A673 (cell line): ENCODE measurements around the gene SLC35F1. TPM values are rescaled to one million over a fixed set of nuclear protein-coding genes. Genes with fewer than 3 reads are reported as not detected.

ENCODE experiments used
- BruUV-seq: library from RNA; stranded (reverse); fragments of 400-500 nt; replicated peaks from 2 replicates; lab custom pipeline; 2021; lab: Mats Ljungman, UMichigan
- CTCF ChIA-PET: fragments of 300-600 bp; sonication (Branson Sonifier 250); formaldehyde crosslinking; loops from one replicate; lab custom pipeline; 2022; ENCODE audit warnings: antibody characterized with exemption; lab: Charles Lee
- POLR2A ChIA-PET: fragments of 300-600 bp; sonication (Branson Sonifier 250); formaldehyde crosslinking; loops from one replicate; lab custom pipeline; 2022; ENCODE audit warnings: antibody characterized with exemption; ENCODE audit not compliant: low non-redundant PET; lab: Charles Lee
- DNase-seq: peaks from one replicate; pipeline ENCODE4 v3.0.0-alpha.2; 2015; ENCODE audit warnings: low spot score
- H3K27ac ChIP-seq: fragments of 200-600 bp; sonication (generic); 2 replicates; pipeline ENCODE4 v1.5.1; 2016; ENCODE audit warnings: mixed run types, low read depth, mild to moderate bottlenecking, mixed read lengths, antibody characterized with exemption, low read length; ENCODE audit not compliant: poor library complexity, severe bottlenecking
- H3K27me3 ChIP-seq: fragments of 200-600 bp; sonication (generic); replicated peaks from 2 replicates; pipeline ENCODE4 v1.6.1; 2017; ENCODE audit warnings: mixed run types, low read depth, mild to moderate bottlenecking, mixed read lengths, antibody characterized with exemption, low read length; ENCODE audit not compliant: insufficient read depth, poor library complexity
- H3K36me3 ChIP-seq: fragments of 200-600 bp; sonication (generic); 2 replicates; pipeline ENCODE4 v1.6.1; 2016; ENCODE audit warnings: mixed run types, mild to moderate bottlenecking, mixed read lengths, antibody characterized with exemption, low read length; ENCODE audit not compliant: insufficient read depth, poor library complexity, severe bottlenecking
- H3K4me1 ChIP-seq: fragments of 200-600 bp; sonication (generic); 2 replicates; pipeline ENCODE4 v1.6.1; 2017; ENCODE audit warnings: mixed run types, mild to moderate bottlenecking, mixed read lengths, antibody characterized with exemption, low read length; ENCODE audit not compliant: insufficient read depth, poor library complexity, severe bottlenecking
- H3K4me3 ChIP-seq: fragments of 200-600 bp; sonication (generic); 2 replicates; pipeline ENCODE4 v1.5.1; 2016; ENCODE audit warnings: low read depth, mixed run types, mild to moderate bottlenecking, mixed read lengths, low read length; ENCODE audit not compliant: poor library complexity, severe bottlenecking
- H3K9me3 ChIP-seq: fragments of 200-600 bp; sonication (generic); 2 replicates; pipeline ENCODE4 v1.6.1; 2016; ENCODE audit warnings: mixed run types, low read depth, mild to moderate bottlenecking, mixed read lengths, antibody characterized with exemption, low read length; ENCODE audit not compliant: poor library complexity, severe bottlenecking
- EZH2 ChIP-seq: fragments of 200-600 bp; sonication (generic); IDR thresholded peaks from 2 replicates; pipeline ENCODE4 v1.6.1; 2017; ENCODE audit warnings: borderline replicate concordance, low read depth, mild to moderate bottlenecking, mixed read lengths, antibody characterized with exemption, low read length; ENCODE audit not compliant: poor library complexity, severe bottlenecking
- intact Hi-C: fragments of 100-400 bp; cut with micrococcal nuclease; formaldehyde crosslinking; loops from one replicate; pipeline ENCODE4 v1.10.0; 2022; ENCODE audit not compliant: unreplicated experiment
- total RNA-seq: library from RNA; stranded (reverse); gene quantifications from 2 replicates; pipeline ENCODE4 v1.2.3, GENCODE V29; 2021
- TF ChIP-seq, protein P1 (sequence below): fragments of 300-800, 200-600 bp; sonication (generic); conservative IDR thresholded peaks from 2 replicates; pipeline ENCODE4 v1.5.1; 2017; ENCODE audit warnings: low read depth, mild to moderate bottlenecking, antibody characterized with exemption, low read length, moderate library complexity, mixed read lengths

SLC35F1 gene
- total RNA-seq, 1 experiment from 2014 or later: 5.3 TPM

DNA sequence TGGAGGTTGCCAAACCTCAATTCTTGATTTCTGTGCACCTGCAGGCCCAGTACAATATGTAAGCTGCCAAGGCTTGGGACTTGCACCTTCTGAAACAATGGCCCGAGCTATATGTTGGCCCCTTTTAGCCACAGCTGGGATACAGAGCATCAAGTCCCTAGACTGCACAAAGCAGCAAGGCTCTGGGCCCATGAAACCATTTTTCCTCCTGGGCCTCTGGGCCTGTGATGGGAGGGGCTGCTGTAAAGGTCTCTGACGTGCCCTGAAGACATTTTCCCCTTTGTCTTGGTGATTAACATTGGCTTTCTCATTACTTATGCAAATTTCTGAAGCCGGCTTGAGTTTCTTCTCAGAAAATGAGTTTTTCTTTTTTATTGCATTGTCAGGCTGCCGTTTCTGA lies 40.5 kb upstream of the SLC35F1 start:
- Histone ChIP-seq H3K9me3 (no peaks in the 10 kb centered on the region), H3K27me3 (peaks cover 5% of the 10 kb centered on the region), H3K36me3 (no peaks in the 10 kb centered on the region), H3K4me3 (no peak overlapping the region), H3K27ac (no peak overlapping the region), H3K4me1 (no peaks in the 10 kb centered on the region)
- DNase-seq: no peak
- no TSS peak for BruUV-seq
- intact Hi-C loops: no loop called here
- POLR2A ChIA-PET: no interaction called here
- CTCF ChIA-PET: no interaction called here
- TF ChIP-seq, protein P1, sequence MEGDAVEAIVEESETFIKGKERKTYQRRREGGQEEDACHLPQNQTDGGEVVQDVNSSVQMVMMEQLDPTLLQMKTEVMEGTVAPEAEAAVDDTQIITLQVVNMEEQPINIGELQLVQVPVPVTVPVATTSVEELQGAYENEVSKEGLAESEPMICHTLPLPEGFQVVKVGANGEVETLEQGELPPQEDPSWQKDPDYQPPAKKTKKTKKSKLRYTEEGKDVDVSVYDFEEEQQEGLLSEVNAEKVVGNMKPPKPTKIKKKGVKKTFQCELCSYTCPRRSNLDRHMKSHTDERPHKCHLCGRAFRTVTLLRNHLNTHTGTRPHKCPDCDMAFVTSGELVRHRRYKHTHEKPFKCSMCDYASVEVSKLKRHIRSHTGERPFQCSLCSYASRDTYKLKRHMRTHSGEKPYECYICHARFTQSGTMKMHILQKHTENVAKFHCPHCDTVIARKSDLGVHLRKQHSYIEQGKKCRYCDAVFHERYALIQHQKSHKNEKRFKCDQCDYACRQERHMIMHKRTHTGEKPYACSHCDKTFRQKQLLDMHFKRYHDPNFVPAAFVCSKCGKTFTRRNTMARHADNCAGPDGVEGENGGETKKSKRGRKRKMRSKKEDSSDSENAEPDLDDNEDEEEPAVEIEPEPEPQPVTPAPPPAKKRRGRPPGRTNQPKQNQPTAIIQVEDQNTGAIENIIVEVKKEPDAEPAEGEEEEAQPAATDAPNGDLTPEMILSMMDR: no peak
- TF ChIP-seq EZH2: no peak

DNA sequence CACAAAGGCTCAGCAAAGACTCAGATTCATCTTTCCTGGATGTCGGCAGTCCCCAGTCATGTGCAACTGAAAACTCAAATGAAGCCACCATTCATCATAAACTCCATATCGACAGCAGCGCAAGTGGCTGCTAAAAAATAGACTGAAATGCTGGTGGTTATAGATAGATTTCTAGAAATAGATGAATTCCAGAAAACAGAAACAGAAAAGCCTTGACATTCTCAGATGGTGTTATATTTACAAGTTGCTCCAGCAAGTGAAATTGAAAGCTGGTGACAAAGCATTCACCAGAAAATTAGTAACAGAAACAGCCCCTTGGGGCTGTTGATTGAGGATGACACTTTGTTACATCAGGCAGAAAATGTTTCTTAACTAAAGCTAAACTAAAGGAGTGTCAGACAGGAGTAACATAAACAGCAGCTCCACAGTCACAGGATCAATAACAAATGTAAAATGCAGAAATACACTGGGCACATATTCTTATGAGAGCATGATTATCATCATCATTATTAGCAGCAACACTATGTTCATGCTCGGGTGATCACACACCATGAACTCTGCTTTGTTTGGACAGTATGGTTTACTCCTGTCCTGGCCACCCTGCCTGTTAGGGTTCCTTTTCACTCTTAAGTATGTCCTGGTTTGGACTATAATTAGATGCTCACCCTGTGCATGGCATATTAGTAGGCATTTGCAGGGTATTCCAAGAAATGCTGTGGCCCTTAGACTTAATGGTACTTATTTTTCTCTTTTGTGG lies 36.4 kb upstream of the SLC35F1 start:
- no peaks in the 10 kb centered on the region for H3K4me1 ChIP-seq
- CTCF ChIA-PET: no interaction called here
- TF ChIP-seq EZH2: no peak
- TF ChIP-seq, protein P1: no peak
- POLR2A ChIA-PET: no interaction called here
- H3K27ac ChIP-seq: no peak overlapping the region
- BruUV-seq: no TSS peak
- H3K9me3 ChIP-seq: no peaks in the 10 kb centered on the region
- peaks cover 5% of the 10 kb centered on the region for H3K27me3 ChIP-seq
- no peak overlapping the region for H3K4me3 ChIP-seq
- H3K36me3 ChIP-seq: no peaks in the 10 kb centered on the region
- no peak for DNase-seq
- intact Hi-C loops: no loop called here

DNA sequence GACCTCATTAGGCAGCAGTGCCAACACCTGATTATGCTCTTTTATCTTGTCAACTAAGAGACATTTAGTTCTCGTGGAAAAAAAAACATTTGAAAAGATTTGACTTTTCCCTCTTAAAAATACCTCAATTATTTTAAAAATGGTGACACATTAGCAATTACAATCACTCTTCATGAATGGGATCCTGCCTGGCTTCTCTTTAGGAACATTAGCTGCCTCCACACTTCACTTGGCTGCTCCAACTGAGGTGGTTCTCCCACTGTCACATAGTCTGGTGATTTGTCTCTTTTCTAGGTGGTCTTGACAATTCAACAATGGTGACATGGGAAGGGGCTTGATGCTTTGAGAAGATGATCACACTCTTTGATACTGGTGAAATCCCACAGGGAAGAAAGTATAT lies 26.2 kb upstream of the SLC35F1 start:
- H3K27me3 ChIP-seq: peaks cover 7% of the 10 kb centered on the region
- POLR2A ChIA-PET: no interaction called here
- CTCF ChIA-PET: no interaction called here

More for the DNA sequence above, 26.2 kb upstream of the SLC35F1 start:
- no peak for DNase-seq
- no peak for TF ChIP-seq EZH2
- TF ChIP-seq, protein P1: no peak
- H3K4me1 ChIP-seq: no peaks in the 10 kb centered on the region
- H3K36me3 ChIP-seq: no peaks in the 10 kb centered on the region
- H3K4me3 ChIP-seq: no peak overlapping the region
- H3K9me3 ChIP-seq: no peaks in the 10 kb centered on the region
- intact Hi-C loops: no loop called here
- no peak overlapping the region for H3K27ac ChIP-seq
- no TSS peak for BruUV-seq
